Islet precursor cell (in vitro differentiated cells): Measurements from ENCODE around the gene ZNF664.
A peak's percentile ranks its signal among the peaks of the same experiment; 100 is the strongest.

ENCODE experiments used
- DNase-seq: peaks from one replicate; pipeline ENCODE4 v3.0.0-alpha.2; 2018

The ZNF664 gene

GRCh38 chr12:124011435-124012115, 38.6 kb downstream of the ZNF664 start:
- DNase-seq: no peak

- no peak for DNase-seq
Measured at GRCh38 chr12:124013073-124013472, 40.1 kb downstream of the ZNF664 start.

- DNase-seq: no peak
Measured at GRCh38 chr12:124015494-124016461, 42.8 kb downstream of the ZNF664 start.

- DNase-seq: no peak
Measured at GRCh38 chr12:124017064-124017463, 44.0 kb downstream of the ZNF664 start.

GRCh38 chr12:124018539-124018938, 45.5 kb downstream of the ZNF664 start:
- DNase-seq: no peak

GRCh38 chr12:124019115-124019514, 46.1 kb downstream of the ZNF664 start:
- no peak for DNase-seq

- no peak for DNase-seq
Measured at GRCh38 chr12:124020514-124020949, 47.5 kb downstream of the ZNF664 start.

GRCh38 chr12:124021007-124021406, 48.0 kb downstream of the ZNF664 start:
- no peak for DNase-seq

- no peak for DNase-seq
Measured at GRCh38 chr12:124022161-124022560, 49.1 kb downstream of the ZNF664 start.

GRCh38 chr12:124024263-124024678, 51.3 kb downstream of the ZNF664 start:
- no peak for DNase-seq

GRCh38 chr12:124024776-124025175, 51.8 kb downstream of the ZNF664 start:
- DNase-seq: no peak

GRCh38 chr12:124025661-124026060, 52.6 kb downstream of the ZNF664 start:
- DNase-seq: no peak

- DNase-seq: no peak
Measured at GRCh38 chr12:124026755-124027745, 54.0 kb downstream of the ZNF664 start.

- DNase-seq: no peak
Measured at GRCh38 chr12:124027753-124028554, 54.9 kb downstream of the ZNF664 start.

- DNase-seq: no peak
Measured at GRCh38 chr12:124028555-124028925, 55.5 kb downstream of the ZNF664 start.

GRCh38 chr12:124030008-124030407, 57.0 kb downstream of the ZNF664 start:
- no peak for DNase-seq

- peak; percentile 100 for DNase-seq
Measured at GRCh38 chr12:124030510-124030909, 57.5 kb downstream of the ZNF664 start.

GRCh38 chr12:124031058-124031457, 58.0 kb downstream of the ZNF664 start:
- DNase-seq: no peak

GRCh38 chr12:124032265-124032886, 59.4 kb downstream of the ZNF664 start:
- DNase-seq: peak; percentile 82

- no peak for DNase-seq
Measured at GRCh38 chr12:124033859-124034258, 60.8 kb downstream of the ZNF664 start.

- DNase-seq: no peak
Measured at GRCh38 chr12:124034297-124034696, 61.3 kb downstream of the ZNF664 start.
